Ectodermal cell (in vitro differentiated cells): Measurements from ENCODE around the gene STING1.
"Not testable (repeated sequence)": the region's sequence is repeated elsewhere in the genome, so short reads cannot be mapped to it uniquely, and the experiment has no call there.

Experiments used
- H3K27ac ChIP-seq: 2 replicates; pipeline ENCODE4 v1.7.0; 2013; ENCODE audit warnings: mild to moderate bottlenecking, low read depth, low read length; ENCODE audit not compliant: insufficient read depth, poor library complexity, severe bottlenecking
- H3K27me3 ChIP-seq: 2 replicates; pipeline ENCODE4 v1.7.0; 2013; ENCODE audit warnings: mild to moderate bottlenecking, low read length; ENCODE audit not compliant: insufficient read depth, control insufficient read depth, poor library complexity, severe bottlenecking
- H3K36me3 ChIP-seq: one replicate; pipeline ENCODE4 v1.7.0; 2013; ENCODE audit warnings: low read length; ENCODE audit not compliant: control insufficient read depth, insufficient read depth
- H3K4me1 ChIP-seq: one replicate; pipeline ENCODE4 v1.7.0; 2013; ENCODE audit warnings: low read length; ENCODE audit not compliant: control insufficient read depth, insufficient read depth
- H3K4me3 ChIP-seq: 2 replicates; pipeline ENCODE4 v1.7.0; 2013; ENCODE audit warnings: low read depth, low read length, control low read depth; ENCODE audit not compliant: insufficient read depth
- H3K9me3 ChIP-seq: 2 replicates; pipeline ENCODE4 v1.7.0; 2013; ENCODE audit warnings: mild to moderate bottlenecking, low read length, moderate library complexity; ENCODE audit not compliant: control insufficient read depth
- WGBS, 2 experiments: methylation state at CpG; one replicate each; pipeline ENCODE4 v1.1.7; 2013; ENCODE audit warnings: missing lambda C conversion rate in 2 of 2; 5-methylcytosine and 5-hydroxymethylcytosine counted together

STING1 gene

DNA sequence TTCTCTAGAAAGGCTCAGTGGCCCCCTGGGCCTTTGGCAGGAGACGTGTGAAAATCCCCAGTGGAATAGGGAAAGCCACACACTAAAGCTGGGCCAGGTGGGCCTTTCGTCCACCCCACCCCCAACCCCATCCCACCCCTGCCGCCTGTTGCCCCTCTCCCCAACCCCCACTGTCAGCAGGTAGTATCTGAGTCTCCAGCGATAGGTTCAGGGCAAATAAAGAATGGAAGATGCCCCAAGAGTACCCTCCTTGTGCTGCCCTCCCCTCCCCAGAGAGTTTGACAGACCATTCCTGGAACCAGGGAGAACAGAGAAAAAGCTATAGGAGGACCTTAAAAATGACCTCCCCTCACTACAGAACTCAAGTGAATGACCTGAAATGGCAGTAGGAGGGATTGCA is 41.9 kb upstream of the STING1 start:
- Histone ChIP-seq H3K9me3 (no peaks in the 10 kb centered on the region), H3K27ac (no peak overlapping the region), H3K4me3 (no peak overlapping the region), H3K27me3 (no peaks in the 10 kb centered on the region), H3K36me3 (no peaks in the 10 kb centered on the region), H3K4me1 (peaks cover 26% of the 10 kb centered on the region)
- 6 to 21% methylated on average over 3 of the region's 4 CpGs for WGBS, 2 experiments

GRCh38 chr5:139523635-139524445 is 41.3 kb upstream of the STING1 start:
- H3K9me3 ChIP-seq, result no peaks in the 10 kb centered on the region
- 8 to 9% methylated on average over 10 of the region's 10 CpGs for WGBS, 2 experiments
- H3K4me1 ChIP-seq, result peaks cover 26% of the 10 kb centered on the region
- H3K36me3 ChIP-seq, result no peaks in the 10 kb centered on the region
- H3K4me3 ChIP-seq, result no peak overlapping the region
- H3K27me3 ChIP-seq, result no peaks in the 10 kb centered on the region
- no peak overlapping the region for H3K27ac ChIP-seq

DNA sequence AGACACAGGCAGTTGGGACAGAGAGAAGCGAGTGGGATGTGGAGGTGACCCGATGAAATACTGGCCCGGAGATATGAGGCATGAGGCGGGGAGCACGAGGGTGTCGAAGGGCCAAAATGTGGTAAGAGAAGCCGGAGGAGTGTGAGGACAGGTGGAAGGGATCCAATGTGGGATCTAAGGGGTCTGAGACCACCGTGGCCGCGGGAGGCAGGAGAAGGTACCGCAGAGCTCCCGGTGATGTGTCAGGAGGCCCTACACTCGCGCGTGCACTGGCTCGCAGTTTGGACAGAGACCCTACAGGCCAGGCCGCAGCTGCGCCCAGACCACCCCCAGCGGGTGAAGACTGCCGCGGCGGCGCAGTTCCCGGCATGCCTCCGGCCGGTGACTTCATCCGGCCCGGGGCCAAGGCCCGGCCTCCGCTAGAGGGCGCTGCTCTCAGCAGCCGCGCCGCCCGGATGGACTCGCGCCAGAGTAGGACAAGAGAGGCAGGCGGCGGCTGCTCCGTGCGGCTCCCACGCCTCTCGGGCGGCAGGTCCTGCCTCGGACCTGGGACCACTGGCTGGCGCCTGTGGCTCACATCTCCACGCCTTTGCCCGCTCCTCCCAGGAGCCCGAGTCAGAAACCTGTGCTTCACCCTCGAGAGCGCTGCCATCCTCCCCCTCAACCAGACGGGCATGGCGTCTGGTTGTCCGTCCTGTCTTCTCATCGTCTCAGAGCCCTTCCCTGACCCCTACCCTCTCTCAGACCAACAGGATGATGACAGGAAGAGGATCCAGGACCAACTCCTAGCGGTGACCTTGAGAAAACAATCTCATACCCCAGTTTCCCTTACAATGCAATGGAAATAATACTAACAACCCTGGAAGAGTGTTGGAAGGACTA is 35.4 kb upstream of the STING1 start:
- H3K4me1 ChIP-seq, result peaks cover 6% of the 10 kb centered on the region
- peak overlapping the region; percentile 73 for H3K27ac ChIP-seq
- H3K36me3 ChIP-seq, result no peaks in the 10 kb centered on the region
- H3K4me3 ChIP-seq, result peak overlapping the region; percentile 32
- H3K27me3 ChIP-seq, result no peaks in the 10 kb centered on the region
- no peaks in the 10 kb centered on the region for H3K9me3 ChIP-seq
- 18% methylated on average over 56 of the region's 56 CpGs for WGBS, 2 experiments

DNA sequence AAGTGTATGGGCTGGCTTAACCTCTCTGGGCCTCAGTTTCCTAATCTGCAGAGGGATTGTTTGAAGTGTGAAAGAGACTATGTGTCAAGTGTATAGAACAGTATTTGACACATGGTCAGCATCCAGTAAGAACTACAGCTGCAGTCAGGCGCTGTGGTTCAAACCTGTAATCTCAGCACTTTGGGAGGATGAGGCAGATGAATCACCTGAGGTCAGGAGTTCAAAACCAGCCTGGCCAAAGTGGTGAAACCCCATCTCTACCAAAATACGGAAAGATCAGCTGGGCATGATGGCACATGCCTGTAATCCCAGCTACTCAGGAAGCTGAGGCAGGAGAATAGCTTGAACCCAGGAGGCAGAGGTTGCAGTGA is 31.9 kb upstream of the STING1 start:
- Histone ChIP-seq H3K4me1 (peaks cover 6% of the 10 kb centered on the region), H3K27ac (no peak overlapping the region), H3K36me3 (no peaks in the 10 kb centered on the region), H3K27me3 (no peaks in the 10 kb centered on the region), H3K9me3 (no peaks in the 10 kb centered on the region), H3K4me3 (no peak overlapping the region)
- 95% methylated on average over 2 of the region's 2 CpGs for WGBS, 2 experiments

- Histone ChIP-seq H3K9me3 (no peaks in the 10 kb centered on the region), H3K4me3 (no peak overlapping the region), H3K36me3 (no peaks in the 10 kb centered on the region), H3K27ac (no peak overlapping the region), H3K4me1 (peaks cover 6% of the 10 kb centered on the region), H3K27me3 (no peaks in the 10 kb centered on the region)
- WGBS, 2 experiments, result 90 to 95% methylated on average over 6 of the region's 6 CpGs
These were observed 31.4 kb upstream of the STING1 start for GRCh38 chr5:139513852-139514485.

- 84 to 90% methylated on average over 5 of the region's 5 CpGs for WGBS, 2 experiments
- not testable (repeated sequence) for H3K9me3 ChIP-seq, H3K36me3 ChIP-seq, H3K4me1 ChIP-seq, H3K4me3 ChIP-seq, H3K27ac ChIP-seq, H3K27me3 ChIP-seq
These were observed 30.9 kb upstream of the STING1 start for GRCh38 chr5:139513434-139513833.

DNA sequence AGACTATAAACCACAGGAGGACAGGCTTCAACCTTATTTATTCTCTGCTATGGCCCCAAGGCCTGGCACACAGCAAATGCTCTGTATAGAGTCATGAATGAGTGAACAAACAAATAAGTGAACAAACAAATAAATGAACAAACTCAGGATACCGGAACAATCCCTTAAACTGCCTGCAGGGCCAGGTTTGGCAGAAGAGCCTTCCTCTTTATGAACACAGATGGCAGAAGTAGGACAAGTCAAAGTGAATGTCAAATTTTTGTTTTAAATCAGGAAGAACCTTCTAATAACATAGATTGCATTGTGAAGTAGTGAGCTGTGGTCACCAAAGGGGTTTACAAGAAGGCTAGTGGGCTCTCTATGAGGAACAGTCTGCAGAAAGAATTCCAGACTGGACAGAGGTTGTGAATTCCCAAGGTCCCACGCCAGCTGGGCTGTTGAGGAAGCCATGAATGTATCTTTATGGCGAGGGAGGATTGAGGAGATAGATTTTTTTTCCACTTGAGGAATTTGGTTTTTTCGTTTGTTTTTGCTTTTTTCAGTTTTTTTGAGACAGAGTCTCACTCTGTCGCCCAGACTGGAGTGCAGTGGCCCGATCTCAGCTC is 30.3 kb upstream of the STING1 start:
- H3K27me3 ChIP-seq, result no peaks in the 10 kb centered on the region
- H3K4me1 ChIP-seq, result no peaks in the 10 kb centered on the region
- H3K9me3 ChIP-seq, result no peaks in the 10 kb centered on the region
- H3K4me3 ChIP-seq, result no peak overlapping the region
- H3K36me3 ChIP-seq, result no peaks in the 10 kb centered on the region
- 92 to 95% methylated on average over 6 of the region's 6 CpGs for WGBS, 2 experiments
- H3K27ac ChIP-seq, result no peak overlapping the region

GRCh38 chr5:139504722-139505121 is 22.2 kb upstream of the STING1 start:
- WGBS, 2 experiments, result 71 to 74% methylated on average over 5 of the region's 5 CpGs
- H3K27me3 ChIP-seq, H3K4me1 ChIP-seq, H3K4me3 ChIP-seq, H3K9me3 ChIP-seq, H3K27ac ChIP-seq, H3K36me3 ChIP-seq: not testable (repeated sequence)

- H3K4me3 ChIP-seq, H3K36me3 ChIP-seq, H3K27ac ChIP-seq, H3K9me3 ChIP-seq, H3K27me3 ChIP-seq, H3K4me1 ChIP-seq: not testable (repeated sequence)
- 60 to 61% methylated on average over 15 of the region's 15 CpGs for WGBS, 2 experiments
These were observed 21.3 kb upstream of the STING1 start for GRCh38 chr5:139503879-139504278.
